ENCODE measurements around the gene ROBO1.

The ROBO1 gene

GRCh38 chr3:78957456-78957855, 810.3 kb downstream of the ROBO1 start:
- no peak for DNase-seq

DNA sequence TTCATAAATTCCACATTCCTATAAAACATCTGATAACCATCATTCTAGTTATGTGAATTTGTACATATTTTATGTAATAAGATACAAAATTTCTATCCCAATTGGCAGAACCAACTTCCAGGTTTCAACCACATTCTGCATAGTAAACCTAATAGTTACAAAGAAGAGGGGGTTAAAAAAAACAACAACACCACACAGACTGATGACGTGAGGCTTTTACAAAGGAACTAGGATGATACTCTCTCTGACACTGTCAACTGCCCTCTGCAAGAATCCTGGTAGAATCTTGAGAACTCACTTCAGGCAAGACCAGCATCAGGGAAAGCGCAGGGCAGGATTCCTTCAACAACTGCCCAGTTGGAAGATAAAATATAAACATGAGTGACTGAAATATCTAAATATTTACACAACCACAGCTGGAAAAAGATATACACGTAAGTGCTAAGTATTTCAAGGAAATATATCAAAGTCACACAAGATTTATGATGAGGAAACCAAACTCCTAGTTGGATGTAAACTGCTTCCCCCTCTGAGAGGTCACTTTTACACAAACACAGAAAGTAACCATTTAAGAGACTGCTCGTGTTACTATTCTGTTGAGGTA, 816.4 kb downstream of the ROBO1 start:
- no peak for DNase-seq

- DNase-seq: no peak
Measured at GRCh38 chr3:78941587-78941986, 826.2 kb downstream of the ROBO1 start.

GRCh38 chr3:78940626-78941025, 827.2 kb downstream of the ROBO1 start:
- no peak for DNase-seq

DNA sequence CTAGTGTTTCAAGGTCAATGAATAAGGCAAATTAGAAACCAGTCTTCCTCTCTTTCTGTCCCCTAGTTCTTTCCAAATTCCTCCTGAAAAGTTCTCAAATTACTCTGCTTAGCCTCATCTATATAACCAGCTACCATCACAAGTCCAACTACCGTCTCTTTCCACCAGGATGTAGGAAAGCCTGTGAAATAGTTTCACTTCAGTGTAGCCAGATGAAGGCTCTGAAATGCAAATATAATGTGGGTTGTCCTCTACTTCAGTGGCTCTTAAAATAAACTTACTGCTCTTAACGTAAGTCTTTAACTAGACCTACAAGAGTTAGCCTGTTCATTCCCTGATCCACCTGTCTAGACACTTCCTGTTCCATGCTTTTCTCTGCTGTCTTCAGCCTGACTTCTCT, 827.7 kb downstream of the ROBO1 start:
- no peak for DNase-seq

DNA sequence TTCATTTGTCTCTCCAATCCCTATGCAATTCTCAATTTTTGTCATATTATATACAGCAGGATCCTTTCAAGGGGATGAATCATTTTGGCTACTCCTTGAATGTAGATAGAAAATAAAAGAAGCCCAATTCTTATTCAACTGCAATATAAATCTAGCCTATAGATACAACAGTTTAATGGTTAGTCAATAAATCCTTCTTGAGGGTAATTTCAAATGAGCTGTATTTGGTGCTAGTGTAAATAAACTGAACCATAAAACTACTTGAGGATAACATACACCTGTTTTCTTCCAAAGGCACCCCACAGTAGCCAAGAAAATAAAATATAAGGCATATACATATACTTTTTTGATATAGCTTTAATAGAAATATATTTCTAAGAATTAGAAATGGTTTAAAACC, 830.3 kb downstream of the ROBO1 start:
- DNase-seq: no peak

GRCh38 chr3:78927759-78928158, 840.0 kb downstream of the ROBO1 start:
- no peak for DNase-seq

DNA sequence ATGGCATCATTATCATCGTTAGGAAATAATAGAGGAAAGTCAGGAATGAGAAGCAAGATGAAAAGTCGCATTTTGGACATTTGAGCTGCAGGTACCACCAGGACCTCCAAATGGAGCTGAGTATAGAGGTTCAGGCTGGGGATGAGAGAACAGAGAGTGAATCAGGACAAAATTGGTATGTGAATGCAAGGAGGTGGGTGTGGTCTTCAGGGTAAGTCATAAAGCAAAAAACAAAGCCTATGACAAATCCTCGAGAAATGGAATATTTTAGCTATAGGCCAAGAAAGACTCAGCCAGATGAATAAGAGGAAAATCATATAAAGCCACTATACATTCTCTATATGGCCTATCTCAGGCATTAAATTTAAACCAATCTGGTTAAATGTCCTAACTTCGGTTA, 841.3 kb downstream of the ROBO1 start:
- DNase-seq: no peak

GRCh38 chr3:78924711-78925110, 843.1 kb downstream of the ROBO1 start:
- DNase-seq: no peak

- DNase-seq: no peak
Measured at GRCh38 chr3:78919021-78919755, 848.6 kb downstream of the ROBO1 start.

GRCh38 chr3:78918361-78919020, 849.3 kb downstream of the ROBO1 start:
- DNase-seq: no peak

GRCh38 chr3:78917536-78917935, 850.3 kb downstream of the ROBO1 start:
- DNase-seq: no peak

DNA sequence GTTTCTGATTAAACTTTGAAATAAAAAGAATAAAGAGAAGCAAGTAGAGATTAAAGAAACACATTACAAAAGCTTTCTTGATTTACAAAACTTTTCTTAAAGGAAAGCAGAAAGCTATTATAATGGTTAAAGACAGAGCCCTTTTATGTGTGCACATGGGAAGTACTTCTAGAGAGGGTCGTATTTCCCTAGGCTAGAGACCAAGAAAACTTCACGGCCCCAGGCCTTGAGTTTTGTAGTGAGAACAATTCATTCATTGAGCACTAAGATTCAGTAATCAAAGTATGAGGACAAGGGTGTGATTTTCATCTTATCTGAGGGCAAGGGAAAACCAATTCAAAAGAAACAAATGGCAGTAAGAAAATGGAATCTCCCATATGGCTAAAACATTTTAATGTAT, 854.1 kb downstream of the ROBO1 start:
- DNase-seq: no peak

DNA sequence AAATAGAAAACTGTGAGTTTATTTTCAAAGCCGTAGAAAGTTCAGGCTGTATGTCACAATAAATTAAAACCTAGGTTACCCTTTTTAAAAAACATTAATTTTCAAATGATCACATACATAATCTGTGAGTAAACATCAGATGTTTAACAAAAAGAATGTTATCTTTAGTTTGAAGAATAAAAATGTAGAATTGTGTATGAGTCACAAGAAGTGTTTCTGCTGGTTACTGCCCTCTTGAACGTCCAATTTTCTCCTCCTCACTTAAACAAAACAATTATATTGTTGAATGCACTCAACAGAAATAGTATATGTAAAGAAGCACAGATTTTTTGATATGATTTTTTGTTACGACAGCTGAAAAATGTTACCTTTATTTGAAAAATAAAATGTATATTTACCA, 855.1 kb downstream of the ROBO1 start:
- DNase-seq: no peak

DNA sequence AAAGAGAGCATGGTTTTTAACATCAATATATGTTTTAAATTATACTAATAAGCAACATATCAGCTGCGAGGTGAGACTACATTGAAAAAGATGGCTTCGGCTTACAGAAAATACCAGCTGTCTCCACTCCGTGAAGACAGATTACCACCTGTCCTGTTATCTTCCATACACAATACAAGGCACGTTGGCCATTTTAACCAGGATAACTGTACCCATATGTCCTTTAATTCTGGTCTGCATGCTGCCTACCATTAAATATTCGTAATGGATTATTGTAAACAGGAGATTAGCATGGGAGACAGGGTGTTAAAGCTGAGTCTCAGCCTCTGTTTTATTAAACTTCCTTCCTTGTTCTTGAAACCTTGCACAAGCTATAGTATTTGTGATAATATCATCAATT, 855.5 kb downstream of the ROBO1 start:
- DNase-seq: no peak

DNA sequence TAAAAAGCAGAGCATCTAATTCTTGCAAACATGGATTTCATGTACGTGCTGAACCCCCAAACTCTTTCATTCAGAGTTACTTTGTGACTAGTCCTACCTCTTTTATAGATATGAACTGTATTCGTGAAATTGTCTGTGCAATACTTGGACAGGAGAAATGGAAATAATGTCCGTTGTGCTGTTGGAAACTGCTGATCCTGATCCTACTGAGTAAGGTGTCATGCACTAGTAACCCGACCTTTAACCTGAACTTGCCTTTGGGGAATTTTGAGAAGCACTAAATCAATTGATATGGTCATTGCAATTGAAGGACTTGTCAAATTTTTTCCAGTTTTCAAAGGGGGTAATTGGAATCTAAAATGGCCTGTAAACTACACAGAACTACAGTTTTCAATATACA, 856.4 kb downstream of the ROBO1 start:
- DNase-seq: no peak

DNA sequence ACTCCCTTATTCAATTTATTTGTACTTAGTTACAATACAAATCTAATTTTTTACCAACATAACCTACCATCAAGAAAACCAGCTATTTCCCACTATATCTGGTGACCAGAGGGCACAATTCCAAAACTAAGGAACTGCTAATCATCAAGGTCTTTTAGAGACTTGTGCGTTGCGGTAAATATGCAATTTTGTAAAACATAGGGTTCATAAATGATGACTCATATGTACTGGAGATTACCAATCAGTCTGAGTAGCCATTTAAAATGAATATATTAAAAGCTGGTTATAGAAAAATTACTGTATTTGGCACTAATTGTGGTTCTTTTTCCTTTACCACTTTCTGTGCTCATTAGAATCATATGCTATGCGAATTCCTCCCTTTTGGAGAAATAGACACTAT, 859.6 kb downstream of the ROBO1 start:
- no peak for DNase-seq

DNA sequence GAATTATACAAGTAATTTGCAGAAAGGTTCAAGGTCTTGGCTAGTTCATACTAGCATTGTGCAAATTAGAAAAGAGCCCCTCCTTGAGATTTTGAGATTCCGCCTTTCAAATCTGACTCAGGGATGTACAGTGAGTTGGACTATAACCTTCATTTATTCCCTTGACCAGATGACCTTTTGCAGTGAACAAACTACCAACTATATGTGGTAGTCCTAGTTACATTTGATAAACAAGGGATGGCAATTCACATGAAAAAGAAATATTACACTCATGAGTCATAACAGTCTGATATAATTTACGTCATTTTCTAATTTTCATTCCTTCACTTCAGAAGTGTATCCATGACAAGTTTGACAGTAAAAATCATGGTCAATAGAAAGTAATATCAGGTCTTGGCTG, 860.4 kb downstream of the ROBO1 start:
- DNase-seq: no peak

DNA sequence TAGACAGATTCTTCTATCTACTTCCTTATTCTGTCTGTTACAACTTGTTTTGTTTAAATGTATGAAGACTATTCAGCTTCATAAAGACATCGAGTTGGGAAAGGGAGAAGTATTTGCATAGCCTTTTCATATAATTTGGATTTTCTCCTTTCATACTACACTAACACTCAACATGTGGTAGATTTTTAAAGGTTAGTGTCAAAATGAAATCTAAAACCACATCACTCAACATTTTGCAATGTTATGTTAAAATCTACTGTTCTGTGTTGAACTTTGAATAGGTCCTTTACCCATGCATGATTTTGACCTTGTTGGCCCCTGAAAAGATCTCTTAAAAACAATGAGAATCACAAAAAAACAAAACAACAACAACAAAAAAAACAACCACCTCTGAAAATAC, 860.9 kb downstream of the ROBO1 start:
- DNase-seq: no peak

GRCh38 chr3:78906245-78906644, 861.6 kb downstream of the ROBO1 start:
- no peak for DNase-seq

DNA sequence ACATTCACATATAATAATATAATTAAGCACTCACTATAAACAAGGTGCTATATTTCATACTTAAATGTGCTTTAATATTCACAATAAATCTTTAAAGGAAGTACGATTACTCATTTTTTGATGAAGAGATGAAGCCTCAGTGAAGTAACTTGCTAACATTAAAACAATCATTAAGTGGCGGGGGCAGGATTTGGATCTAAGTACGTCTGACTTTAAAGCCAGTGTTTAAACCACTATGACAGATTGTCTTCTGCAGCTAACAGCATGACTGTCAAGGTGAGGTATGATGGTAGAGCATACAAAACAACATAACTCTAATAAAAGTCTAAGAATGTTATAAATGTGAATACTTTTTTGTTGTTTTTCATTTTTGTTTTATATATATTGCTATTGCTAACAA, 862.1 kb downstream of the ROBO1 start:
- DNase-seq: no peak

DNA sequence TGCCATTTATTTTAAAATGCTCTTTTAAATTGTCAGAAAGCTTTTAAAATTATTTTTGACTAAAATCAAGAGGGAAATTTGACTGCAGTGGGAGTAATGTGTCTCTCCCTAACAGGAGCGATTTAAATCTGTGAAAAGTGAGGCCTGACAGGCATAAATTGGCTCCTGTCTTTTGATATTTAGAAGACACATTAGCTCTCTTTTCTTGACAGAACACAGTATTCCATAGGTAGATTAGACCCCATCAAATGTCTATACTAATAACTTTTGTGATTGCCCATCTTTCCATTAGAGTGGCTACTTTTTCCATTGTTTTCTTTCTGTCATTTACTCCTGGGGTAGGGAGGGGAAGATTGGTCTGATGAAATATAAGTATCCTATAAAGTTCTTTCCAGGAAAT, 866.3 kb downstream of the ROBO1 start:
- DNase-seq: no peak

- DNase-seq: no peak
Measured at GRCh38 chr3:78900880-78901279, 866.9 kb downstream of the ROBO1 start.

DNA sequence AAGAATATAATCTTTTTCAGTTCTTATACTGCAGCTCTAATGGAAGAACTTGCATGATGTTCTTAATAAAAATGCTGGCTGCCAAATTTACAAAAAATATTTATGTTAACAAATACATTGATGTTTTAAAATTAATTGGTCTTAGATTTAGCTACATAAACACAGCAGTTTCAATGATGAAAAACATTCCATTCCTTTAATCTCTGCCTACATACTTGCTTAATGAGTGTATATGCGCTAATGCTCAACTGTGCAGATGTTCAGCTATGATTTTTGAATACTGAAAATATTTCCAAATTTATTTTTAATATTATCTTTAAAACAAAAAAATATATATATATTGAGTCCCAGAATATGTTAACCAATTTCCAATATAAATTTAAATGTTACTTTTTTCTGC, 867.4 kb downstream of the ROBO1 start:
- DNase-seq: no peak

- no peak for DNase-seq
Measured at GRCh38 chr3:78895528-78895927, 872.3 kb downstream of the ROBO1 start.
